GM12878 (cell line): Measurements from ENCODE around the gene TNRC6C. TPM values are rescaled to one million over a fixed set of nuclear protein-coding genes. Genes with fewer than 3 reads are reported as not detected.
"Not testable (repeated sequence)": the region's sequence is repeated elsewhere in the genome, so short reads cannot be mapped to it uniquely, and the experiment has no call there.

Experiments used
- ATAC-seq: fragments of 200-7000 bp; cut with Tn5 transposase; 3 replicates; pipeline ENCODE4 v1.9.1; 2020; ENCODE audit warnings: mild to moderate bottlenecking, moderate library complexity
- BruUV-seq: library from RNA; stranded (reverse); fragments of 400-500 nt; replicated peaks from 2 replicates; lab custom pipeline; 2021; lab: Mats Ljungman, UMichigan
- CTCF ChIA-PET: fragments of 300-600 bp; sonication (Branson Sonifier 250); formaldehyde crosslinking; extraction: SDS; loops from one replicate; lab custom pipeline; 2021; ENCODE audit warnings: inconsistent platforms; lab: Yijun Ruan, JAX
- POLR2A ChIA-PET: fragments of 350-600 bp; formaldehyde crosslinking; extraction: SDS; loops from one replicate; lab custom pipeline; 2021; ENCODE audit warnings: inconsistent platforms; lab: Charles Lee
- RAD21 ChIA-PET: fragments of 300-600 bp; sonication (Branson Sonifier 250); formaldehyde crosslinking; loops from one replicate; lab custom pipeline; 2023; ENCODE audit warnings: antibody characterized with exemption; ENCODE audit not compliant: unreplicated experiment; lab: Charles Lee
- SMC1A ChIA-PET: fragments of 300-600 bp; sonication (Branson Sonifier 250); formaldehyde crosslinking; loops from one replicate; lab custom pipeline; 2023; ENCODE audit not compliant: unreplicated experiment, uncharacterized antibody; lab: Charles Lee
- DNase-seq: peaks from one replicate; pipeline ENCODE4 v3.0.0-alpha.2; 2011; ENCODE audit warnings: low read depth, low spot score
- FAIRE-seq: peaks from 3 replicates; lab custom pipeline; 2011; peaks lifted over from hg19 to GRCh38; lab: Jason Lieb, UNC
- H2AFZ ChIP-seq: 2 replicates; pipeline ENCODE4 v1.6.0; 2011; ENCODE audit warnings: low read depth, low read length, control low read depth; ENCODE audit not compliant: control insufficient read depth
- H3K27ac ChIP-seq: 2 replicates; pipeline ENCODE4 v1.5.1; 2011; ENCODE audit warnings: control low read depth; ENCODE audit not compliant: control insufficient read depth, insufficient read depth
- H3K27me3 ChIP-seq, 2 experiments: replicated peaks in 1 of 2; 2 replicates each; pipeline versions ENCODE4 v1.6.0 to v1.6.1; 2011; ENCODE audit warnings: low read length in 1 of 2; ENCODE audit not compliant: control insufficient read depth in 2 of 2, insufficient read depth in 2 of 2
- H3K36me3 ChIP-seq, 2 experiments: 2 replicates each; pipeline ENCODE4 v1.5.1; 2011; ENCODE audit warnings: low read length in 1 of 2; ENCODE audit not compliant: control insufficient read depth in 2 of 2, insufficient read depth in 2 of 2
- H3K4me1 ChIP-seq: 2 replicates; pipeline ENCODE4 v1.6.1; 2011; ENCODE audit warnings: mild to moderate bottlenecking, low read length, moderate library complexity, mixed read lengths; ENCODE audit not compliant: control insufficient read depth, insufficient read depth
- H3K4me2 ChIP-seq: 2 replicates; pipeline ENCODE4 v1.6.0; 2011; ENCODE audit warnings: control low read depth; ENCODE audit not compliant: control insufficient read depth, insufficient read depth
- H3K4me3 ChIP-seq: fragments of 200-600 bp; sonication (generic); 2 replicates; pipeline ENCODE4 v1.5.1; 2016
- H3K79me2 ChIP-seq: 2 replicates; pipeline ENCODE4 v1.6.0; 2011; ENCODE audit warnings: low read length; ENCODE audit not compliant: control insufficient read depth, insufficient read depth
- H3K9ac ChIP-seq: 2 replicates; pipeline ENCODE4 v1.8.0; 2011; ENCODE audit warnings: low read length, control low read depth, mixed read lengths; ENCODE audit not compliant: control insufficient read depth, insufficient read depth
- H3K9me3 ChIP-seq: replicated peaks from 3 replicates; pipeline ENCODE4 v1.5.1; 2011; ENCODE audit warnings: mild to moderate bottlenecking, low read length; ENCODE audit not compliant: control insufficient read depth, insufficient read depth
- H4K20me1 ChIP-seq: 2 replicates; pipeline ENCODE4 v1.6.0; 2011; ENCODE audit not compliant: control insufficient read depth, insufficient read depth
- MYB ChIP-seq: fragments of 150-350 bp; IDR thresholded peaks from 2 replicates; pipeline ENCODE4 v1.6.1; 2014; ENCODE audit warnings: mild to moderate bottlenecking, low read depth, low read length, borderline replicate concordance
- POLR2A ChIP-seq: IDR thresholded peaks from 2 replicates; pipeline ENCODE4 v1.6.1; 2011; ENCODE audit warnings: low read depth, mild to moderate bottlenecking, low read length
- POLR2AphosphoS5 ChIP-seq: IDR thresholded peaks from 2 replicates; pipeline ENCODE4 v1.6.1; 2011; ENCODE audit warnings: mild to moderate bottlenecking, low read length, inconsistent platforms
- WGBS: methylation state at CpG from one replicate; pipeline ENCODE4 v1.1.6; 2016; ENCODE audit warnings: low lambda C conversion rate; ENCODE audit not compliant: insufficient replicate concordance, insufficient coverage; ENCODE audit errors: missing lambda C conversion rate; 5-methylcytosine and 5-hydroxymethylcytosine counted together
- in situ Hi-C: fragments of 300-500 bp; cut with MboI; formaldehyde crosslinking; loops from 9 replicates; pipeline ENCODE4 v1.14.3; 2018; ENCODE audit warnings: mixed read lengths
- intact Hi-C: fragments of 100-400 bp; cut with micrococcal nuclease; formaldehyde crosslinking; loops from one replicate; pipeline ENCODE4 v1.14.2; 2022; ENCODE audit not compliant: unreplicated experiment
- polyA plus RNA-seq, 11 experiments: library from polyadenylated mRNA; depleted of rRNA in 4 of 11; unstranded in 6 of 11; stranded (reverse) in 5 of 11; fragments of >200 nt; fragmentation: Nextera tagmentation in 4 of 11; fragmentation: Illumina TruSeq in 1 of 11; extraction: Ambion mirVana in 4 of 11; extraction: Trizol in 1 of 11; gene quantifications; 1 replicate in 1 of 11; 2 replicates in 10 of 11; pipeline versions ENCODE4 v1.2.1 to v1.2.3, GENCODE V29; 2011 to 2016; ENCODE audit warnings: inconsistent platforms in 2 of 11, missing spikeins in 2 of 11, low read depth in 1 of 11
- total RNA-seq, 4 experiments: library from RNA; depleted of rRNA in 3 of 4; stranded (reverse); fragments of >200 nt in 3 of 4; fragmentation: Illumina TruSeq in 1 of 4; extraction: Trizol in 1 of 4; gene quantifications; 2 replicates each; pipeline versions ENCODE4 v1.2.1 to v1.2.3, GENCODE V29; 2013 to 2021

The TNRC6C gene
- total and polyA plus RNA-seq, 10 of the 15 experiments (the other 5 are each of a cell fraction or from before 2014, with no cell fraction given) = 0.40 to 6.1 (median 0.96) TPM

GRCh38 chr17:78114831-78115723, 156.6 kb downstream of the TNRC6C start:
- ChIA-PET CTCF (interaction anchor here (0.8 to 5.0 kb wide), 6 partner anchors 20 to 62 kb away, joined by 3 to 46 read pairs (median 8); no protein-coding TSS in a partner anchor), POLR2A (interaction anchor here (0.5 to 1.9 kb wide), 6 partner anchors 10 to 123 kb away, joined by 3 to 8 read pairs (median 4); no protein-coding TSS in a partner anchor), RAD21 (interaction anchor here (1.0 to 2.9 kb wide), 4 partner anchors 11 to 95 kb away, joined by 3 to 14 read pairs (median 4); no protein-coding TSS in a partner anchor), SMC1A (interaction anchor here (1.0 to 1.6 kb wide), 2 partner anchors 15 to 129 kb away, joined by 3 to 5 read pairs; partner anchors contain the start of gene TMC8)
- BruUV-seq = no TSS peak
- no peak overlapping the region for H3K9ac ChIP-seq
- H3K36me3 ChIP-seq = peaks cover 27 to 36% of the 10 kb centered on the region in 2 experiments
- no peak overlapping the region for H3K4me3 ChIP-seq
- no peaks in the 10 kb centered on the region for H3K27me3 ChIP-seq
- H4K20me1 ChIP-seq = peaks cover 5% of the 10 kb centered on the region; the same call in 1 of the 2 replicates
- WGBS = 86% methylated on average over 24 of the region's 28 CpGs
- in situ Hi-C loops (loop anchor here (5.0 kb wide), 1 partner anchor 62 kb away; no protein-coding TSS in a partner anchor), intact Hi-C loops (no loop called here)
- TF ChIP-seq POLR2AphosphoS5 (0 out of 2 replicates have a peak, but pooled peaks have one; percentile 8), POLR2A (peak; percentile 69), MYB (no peak)
- peaks cover 27% of the 10 kb centered on the region for H3K4me1 ChIP-seq
- DNase-seq (no peak), FAIRE-seq (no peak), ATAC-seq (no peak)
- no peak overlapping the region for H3K27ac ChIP-seq
- H2AFZ ChIP-seq = no peak overlapping the region
- H3K4me2 ChIP-seq = 0 out of 2 replicates have a peak overlapping the region, but pooled peaks have one; percentile 59
- H3K79me2 ChIP-seq = peaks cover 2% of the 10 kb centered on the region
- H3K9me3 ChIP-seq = no peaks in the 10 kb centered on the region

DNA sequence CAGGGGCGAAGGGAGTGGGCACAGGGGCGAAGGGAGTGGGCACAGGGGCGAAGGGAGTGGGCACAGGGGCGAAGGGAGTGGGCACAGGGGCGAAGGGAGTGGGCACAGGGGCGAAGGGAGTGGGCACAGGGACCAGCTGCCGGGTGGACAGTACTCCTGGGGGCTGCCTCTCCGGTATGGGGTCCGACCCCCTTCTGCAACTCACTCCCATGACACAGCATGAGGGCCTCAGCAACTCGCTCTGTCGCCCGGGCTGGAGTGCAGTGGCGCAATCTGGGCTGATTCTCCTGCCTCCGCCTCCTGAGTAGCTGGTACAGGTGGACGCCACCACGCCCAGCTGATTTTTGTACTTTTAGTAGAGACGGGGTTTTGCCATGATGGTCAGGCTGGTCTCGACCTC, 157.3 kb downstream of the TNRC6C start:
- H3K27me3 ChIP-seq, BruUV-seq, H3K9me3 ChIP-seq, H3K4me3 ChIP-seq, ATAC-seq, FAIRE-seq, in situ Hi-C loops, H4K20me1 ChIP-seq, intact Hi-C loops, H3K4me2 ChIP-seq, H3K79me2 ChIP-seq, H3K27ac ChIP-seq, DNase-seq, H2AFZ ChIP-seq, H3K9ac ChIP-seq: not testable (repeated sequence)
- 95% methylated on average over 13 of the region's 18 CpGs for WGBS
- ChIA-PET CTCF (interaction anchor here (1.6 kb wide), 2 partner anchors 20 to 60 kb away, joined by 5 to 10 read pairs; no protein-coding TSS in a partner anchor), POLR2A (interaction anchor here (0.7 kb wide), 1 partner anchor 10 kb away, joined by 3 read pairs; no protein-coding TSS in a partner anchor), SMC1A (interaction anchor here (1.0 kb wide), 1 partner anchor 10 kb away, joined by 5 read pairs; no protein-coding TSS in a partner anchor), RAD21 (interaction anchor here (0.6 to 1.4 kb wide), 7 partner anchors 9 to 204 kb away, joined by 3 to 5 read pairs (median 3); no protein-coding TSS in a partner anchor)
- 0 out of 2 replicates have a peak, but pooled peaks have one; percentile 22 for TF ChIP-seq POLR2A
- Histone ChIP-seq H3K4me1 (peaks cover 27% of the 10 kb centered on the region), H3K36me3 (peaks cover 29 to 34% of the 10 kb centered on the region in 2 experiments)
